WTC11 (cell line): ENCODE results near the gene SLC25A21. TPM values are rescaled to one million over a fixed set of nuclear protein-coding genes. Genes with fewer than 3 reads are reported as not detected.

ENCODE experiments used
- ATAC-seq: fragments of 200-7000 bp; cut with Tn5 transposase; 2 replicates; pipeline ENCODE4 v1.10.0; 2021; ENCODE audit warnings: mild to moderate bottlenecking, moderate library complexity
- CTCF ChIA-PET: fragments of 300-600 bp; sonication (Branson Sonifier 250); formaldehyde crosslinking; loops from one replicate; lab custom pipeline; 2021; ENCODE audit warnings: antibody characterized with exemption; lab: Charles Lee
- POLR2A ChIA-PET: fragments of 350-600 bp; sonication (Branson Sonifier 250); formaldehyde crosslinking; loops from one replicate; lab custom pipeline; 2021; ENCODE audit warnings: antibody characterized with exemption; lab: Charles Lee
- DNase-seq: peaks from one replicate; pipeline ENCODE4 v3.0.0; 2021; ENCODE audit warnings: low spot score
- H3K27ac Mint-ChIP-seq: 2 replicates; pipeline ENCODE4 v1.8.0; 2021; ENCODE audit warnings: mixed read lengths
- H3K27me3 Mint-ChIP-seq: 2 replicates; pipeline ENCODE4 v1.8.0; 2021; ENCODE audit warnings: low read depth, mild to moderate bottlenecking, moderate library complexity, mixed read lengths
- H3K36me3 Mint-ChIP-seq: 2 replicates; pipeline ENCODE4 v1.8.0; 2021; ENCODE audit warnings: mixed read lengths
- H3K4me1 Mint-ChIP-seq: 2 replicates; pipeline ENCODE4 v1.8.0; 2022; ENCODE audit warnings: mixed read lengths
- H3K4me3 Mint-ChIP-seq: 2 replicates; pipeline ENCODE4 v1.8.0; 2021; ENCODE audit warnings: mild to moderate bottlenecking, moderate library complexity, mixed read lengths
- H3K9me3 Mint-ChIP-seq: 2 replicates; pipeline ENCODE4 v1.8.0; 2021; ENCODE audit warnings: mixed read lengths
- ATF1 ChIP-seq: sonication (generic); formaldehyde crosslinking; IDR thresholded peaks from 2 replicates; pipeline ENCODE4 v1.8.1; 2023; ENCODE audit warnings: mild to moderate bottlenecking, moderate library complexity, missing genetic modification reagents
- CBFB ChIP-seq: sonication (generic); formaldehyde crosslinking; IDR thresholded peaks from 2 replicates; pipeline ENCODE4 v1.8.1; 2022; ENCODE audit warnings: mild to moderate bottlenecking, low read depth, missing genetic modification reagents
- ETV6 ChIP-seq: sonication (generic); formaldehyde crosslinking; IDR thresholded peaks from 2 replicates; pipeline ENCODE4 v1.8.1; 2022; ENCODE audit warnings: mild to moderate bottlenecking, missing genetic modification reagents
- FOXJ3 ChIP-seq: sonication (generic); formaldehyde crosslinking; IDR thresholded peaks from 2 replicates; pipeline ENCODE4 v1.9.0; 2021; ENCODE audit warnings: missing genetic modification reagents, mild to moderate bottlenecking, borderline replicate concordance
- NFYB ChIP-seq: sonication (generic); formaldehyde crosslinking; conservative IDR thresholded peaks from 2 replicates; pipeline ENCODE4 v1.8.0; 2022; ENCODE audit warnings: low read depth, missing genetic modification reagents
- NR2C2 ChIP-seq: sonication (generic); formaldehyde crosslinking; IDR thresholded peaks from 2 replicates; pipeline ENCODE4 v1.8.0; 2022; ENCODE audit warnings: mild to moderate bottlenecking, missing genetic modification reagents
- NR3C1 ChIP-seq: sonication (generic); formaldehyde crosslinking; conservative IDR thresholded peaks from 2 replicates; pipeline ENCODE4 v1.8.1; 2023; ENCODE audit warnings: low read depth, mild to moderate bottlenecking, missing genetic modification reagents
- ZNF263 ChIP-seq: sonication (generic); formaldehyde crosslinking; IDR thresholded peaks from 2 replicates; pipeline ENCODE4 v1.8.1; 2022; ENCODE audit warnings: low read depth, mild to moderate bottlenecking, moderate library complexity, missing genetic modification reagents
- ZNF416 ChIP-seq: fragments of 250-450 bp; sonication (Bioruptor Pico); IDR thresholded peaks from 2 replicates; pipeline ENCODE4 v1.9.0; 2021; ENCODE audit warnings: mild to moderate bottlenecking, inconsistent platforms
- total RNA-seq: library from RNA; stranded (reverse); gene quantifications from 3 replicates; pipeline ENCODE4 v1.2.3, GENCODE V29; 2021
- TF ChIP-seq, protein P1 (sequence below): sonication (generic); formaldehyde crosslinking; IDR thresholded peaks from 2 replicates; pipeline ENCODE4 v1.8.0; 2022; ENCODE audit warnings: mild to moderate bottlenecking, missing genetic modification reagents
- TF ChIP-seq, protein P2 (sequence below): sonication (generic); formaldehyde crosslinking; IDR thresholded peaks from 2 replicates; pipeline ENCODE4 v1.8.1; 2023; ENCODE audit warnings: mild to moderate bottlenecking, missing genetic modification reagents
- TF ChIP-seq, protein P3 (sequence below): sonication (generic); formaldehyde crosslinking; IDR thresholded peaks from 2 replicates; pipeline ENCODE4 v1.8.0; 2022; ENCODE audit warnings: mild to moderate bottlenecking, missing genetic modification reagents
- TF ChIP-seq, protein P4 (sequence below): fragments of 250-450 bp; sonication (Bioruptor Pico); IDR thresholded peaks from 2 replicates; pipeline ENCODE4 v1.9.0; 2021; ENCODE audit warnings: mild to moderate bottlenecking
- TF ChIP-seq, protein P5 (sequence below): sonication (generic); formaldehyde crosslinking; IDR thresholded peaks from 2 replicates; pipeline ENCODE4 v1.8.1; 2022; ENCODE audit warnings: mild to moderate bottlenecking, moderate library complexity, missing genetic modification reagents
- TF ChIP-seq, protein P6 (sequence below): sonication (generic); formaldehyde crosslinking; conservative IDR thresholded peaks from 2 replicates; pipeline ENCODE4 v1.8.1; 2023; ENCODE audit warnings: mild to moderate bottlenecking, low read depth, missing genetic modification reagents, moderate library complexity
- TF ChIP-seq, protein P7 (sequence below): fragments of 250-450 bp; sonication (Bioruptor Pico); IDR thresholded peaks from 2 replicates; pipeline ENCODE4 v1.9.0; 2021; ENCODE audit warnings: mild to moderate bottlenecking

SLC25A21 gene
- total RNA-seq, 1 experiment from 2014 or later = 8.2 TPM

DNA sequence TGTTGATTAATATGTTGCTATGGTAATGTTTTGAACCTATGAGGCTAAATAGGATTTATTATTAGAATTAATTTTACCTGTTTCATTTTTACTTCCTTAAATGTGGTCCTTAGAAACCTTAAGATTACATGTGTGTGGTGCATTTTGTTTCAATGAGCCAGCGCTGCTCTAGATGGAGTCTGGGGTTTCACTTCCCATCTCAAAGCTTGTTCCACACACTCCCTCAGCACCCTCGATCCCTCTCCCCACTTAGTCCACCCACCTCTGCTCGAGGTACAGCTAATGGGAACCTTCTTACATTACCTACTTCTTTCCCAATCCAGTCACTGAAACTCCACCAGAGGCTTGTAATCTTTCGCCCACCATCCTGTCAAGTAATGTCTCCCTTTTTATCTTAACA lies 305.5 kb downstream of the SLC25A21 start:
- H3K9me3 Mint-ChIP-seq = no peaks in the 10 kb centered on the region
- POLR2A ChIA-PET = no interaction called here
- ATAC-seq (no peak), DNase-seq (no peak)
- H3K27me3 Mint-ChIP-seq = no peaks in the 10 kb centered on the region
- TF ChIP-seq, protein P1, sequence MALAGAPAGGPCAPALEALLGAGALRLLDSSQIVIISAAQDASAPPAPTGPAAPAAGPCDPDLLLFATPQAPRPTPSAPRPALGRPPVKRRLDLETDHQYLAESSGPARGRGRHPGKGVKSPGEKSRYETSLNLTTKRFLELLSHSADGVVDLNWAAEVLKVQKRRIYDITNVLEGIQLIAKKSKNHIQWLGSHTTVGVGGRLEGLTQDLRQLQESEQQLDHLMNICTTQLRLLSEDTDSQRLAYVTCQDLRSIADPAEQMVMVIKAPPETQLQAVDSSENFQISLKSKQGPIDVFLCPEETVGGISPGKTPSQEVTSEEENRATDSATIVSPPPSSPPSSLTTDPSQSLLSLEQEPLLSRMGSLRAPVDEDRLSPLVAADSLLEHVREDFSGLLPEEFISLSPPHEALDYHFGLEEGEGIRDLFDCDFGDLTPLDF (CRISPR knock-in tag) = no peak
- TF ChIP-seq, protein P2, sequence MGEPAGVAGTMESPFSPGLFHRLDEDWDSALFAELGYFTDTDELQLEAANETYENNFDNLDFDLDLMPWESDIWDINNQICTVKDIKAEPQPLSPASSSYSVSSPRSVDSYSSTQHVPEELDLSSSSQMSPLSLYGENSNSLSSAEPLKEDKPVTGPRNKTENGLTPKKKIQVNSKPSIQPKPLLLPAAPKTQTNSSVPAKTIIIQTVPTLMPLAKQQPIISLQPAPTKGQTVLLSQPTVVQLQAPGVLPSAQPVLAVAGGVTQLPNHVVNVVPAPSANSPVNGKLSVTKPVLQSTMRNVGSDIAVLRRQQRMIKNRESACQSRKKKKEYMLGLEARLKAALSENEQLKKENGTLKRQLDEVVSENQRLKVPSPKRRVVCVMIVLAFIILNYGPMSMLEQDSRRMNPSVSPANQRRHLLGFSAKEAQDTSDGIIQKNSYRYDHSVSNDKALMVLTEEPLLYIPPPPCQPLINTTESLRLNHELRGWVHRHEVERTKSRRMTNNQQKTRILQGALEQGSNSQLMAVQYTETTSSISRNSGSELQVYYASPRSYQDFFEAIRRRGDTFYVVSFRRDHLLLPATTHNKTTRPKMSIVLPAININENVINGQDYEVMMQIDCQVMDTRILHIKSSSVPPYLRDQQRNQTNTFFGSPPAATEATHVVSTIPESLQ (CRISPR knock-in tag) = no peak
- no peak for TF ChIP-seq NR3C1 (CRISPR knock-in tag)
- no peak for TF ChIP-seq NFYB (CRISPR knock-in tag)
- no peak for TF ChIP-seq ETV6 (CRISPR knock-in tag)
- TF ChIP-seq FOXJ3 (CRISPR knock-in tag) = no peak
- TF ChIP-seq, protein P3, sequence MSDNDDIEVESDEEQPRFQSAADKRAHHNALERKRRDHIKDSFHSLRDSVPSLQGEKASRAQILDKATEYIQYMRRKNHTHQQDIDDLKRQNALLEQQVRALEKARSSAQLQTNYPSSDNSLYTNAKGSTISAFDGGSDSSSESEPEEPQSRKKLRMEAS (CRISPR knock-in tag) = no peak
- TF ChIP-seq, protein P4, sequence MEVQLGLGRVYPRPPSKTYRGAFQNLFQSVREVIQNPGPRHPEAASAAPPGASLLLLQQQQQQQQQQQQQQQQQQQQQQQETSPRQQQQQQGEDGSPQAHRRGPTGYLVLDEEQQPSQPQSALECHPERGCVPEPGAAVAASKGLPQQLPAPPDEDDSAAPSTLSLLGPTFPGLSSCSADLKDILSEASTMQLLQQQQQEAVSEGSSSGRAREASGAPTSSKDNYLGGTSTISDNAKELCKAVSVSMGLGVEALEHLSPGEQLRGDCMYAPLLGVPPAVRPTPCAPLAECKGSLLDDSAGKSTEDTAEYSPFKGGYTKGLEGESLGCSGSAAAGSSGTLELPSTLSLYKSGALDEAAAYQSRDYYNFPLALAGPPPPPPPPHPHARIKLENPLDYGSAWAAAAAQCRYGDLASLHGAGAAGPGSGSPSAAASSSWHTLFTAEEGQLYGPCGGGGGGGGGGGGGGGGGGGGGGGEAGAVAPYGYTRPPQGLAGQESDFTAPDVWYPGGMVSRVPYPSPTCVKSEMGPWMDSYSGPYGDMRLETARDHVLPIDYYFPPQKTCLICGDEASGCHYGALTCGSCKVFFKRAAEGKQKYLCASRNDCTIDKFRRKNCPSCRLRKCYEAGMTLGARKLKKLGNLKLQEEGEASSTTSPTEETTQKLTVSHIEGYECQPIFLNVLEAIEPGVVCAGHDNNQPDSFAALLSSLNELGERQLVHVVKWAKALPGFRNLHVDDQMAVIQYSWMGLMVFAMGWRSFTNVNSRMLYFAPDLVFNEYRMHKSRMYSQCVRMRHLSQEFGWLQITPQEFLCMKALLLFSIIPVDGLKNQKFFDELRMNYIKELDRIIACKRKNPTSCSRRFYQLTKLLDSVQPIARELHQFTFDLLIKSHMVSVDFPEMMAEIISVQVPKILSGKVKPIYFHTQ (CRISPR knock-in tag) = no peak
- TF ChIP-seq, protein P5, sequence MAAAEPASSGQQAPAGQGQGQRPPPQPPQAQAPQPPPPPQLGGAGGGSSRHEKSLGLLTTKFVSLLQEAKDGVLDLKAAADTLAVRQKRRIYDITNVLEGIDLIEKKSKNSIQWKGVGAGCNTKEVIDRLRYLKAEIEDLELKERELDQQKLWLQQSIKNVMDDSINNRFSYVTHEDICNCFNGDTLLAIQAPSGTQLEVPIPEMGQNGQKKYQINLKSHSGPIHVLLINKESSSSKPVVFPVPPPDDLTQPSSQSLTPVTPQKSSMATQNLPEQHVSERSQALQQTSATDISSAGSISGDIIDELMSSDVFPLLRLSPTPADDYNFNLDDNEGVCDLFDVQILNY (CRISPR knock-in tag) = no peak
- no peak for TF ChIP-seq CBFB (CRISPR knock-in tag)
- no peak for TF ChIP-seq ZNF263 (CRISPR knock-in tag)
- TF ChIP-seq NR2C2 (CRISPR knock-in tag) = no peak
- TF ChIP-seq, protein P6, sequence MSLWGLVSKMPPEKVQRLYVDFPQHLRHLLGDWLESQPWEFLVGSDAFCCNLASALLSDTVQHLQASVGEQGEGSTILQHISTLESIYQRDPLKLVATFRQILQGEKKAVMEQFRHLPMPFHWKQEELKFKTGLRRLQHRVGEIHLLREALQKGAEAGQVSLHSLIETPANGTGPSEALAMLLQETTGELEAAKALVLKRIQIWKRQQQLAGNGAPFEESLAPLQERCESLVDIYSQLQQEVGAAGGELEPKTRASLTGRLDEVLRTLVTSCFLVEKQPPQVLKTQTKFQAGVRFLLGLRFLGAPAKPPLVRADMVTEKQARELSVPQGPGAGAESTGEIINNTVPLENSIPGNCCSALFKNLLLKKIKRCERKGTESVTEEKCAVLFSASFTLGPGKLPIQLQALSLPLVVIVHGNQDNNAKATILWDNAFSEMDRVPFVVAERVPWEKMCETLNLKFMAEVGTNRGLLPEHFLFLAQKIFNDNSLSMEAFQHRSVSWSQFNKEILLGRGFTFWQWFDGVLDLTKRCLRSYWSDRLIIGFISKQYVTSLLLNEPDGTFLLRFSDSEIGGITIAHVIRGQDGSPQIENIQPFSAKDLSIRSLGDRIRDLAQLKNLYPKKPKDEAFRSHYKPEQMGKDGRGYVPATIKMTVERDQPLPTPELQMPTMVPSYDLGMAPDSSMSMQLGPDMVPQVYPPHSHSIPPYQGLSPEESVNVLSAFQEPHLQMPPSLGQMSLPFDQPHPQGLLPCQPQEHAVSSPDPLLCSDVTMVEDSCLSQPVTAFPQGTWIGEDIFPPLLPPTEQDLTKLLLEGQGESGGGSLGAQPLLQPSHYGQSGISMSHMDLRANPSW (CRISPR knock-in tag) = no peak
- no peak for TF ChIP-seq ATF1 (CRISPR knock-in tag)
- TF ChIP-seq, protein P7, sequence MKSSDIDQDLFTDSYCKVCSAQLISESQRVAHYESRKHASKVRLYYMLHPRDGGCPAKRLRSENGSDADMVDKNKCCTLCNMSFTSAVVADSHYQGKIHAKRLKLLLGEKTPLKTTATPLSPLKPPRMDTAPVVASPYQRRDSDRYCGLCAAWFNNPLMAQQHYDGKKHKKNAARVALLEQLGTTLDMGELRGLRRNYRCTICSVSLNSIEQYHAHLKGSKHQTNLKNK (CRISPR knock-in tag) = no peak
- TF ChIP-seq ZNF416 (CRISPR knock-in tag) = no peak
- peaks cover 6% of the 10 kb centered on the region; the same call in 1 of the 2 replicates for H3K4me1 Mint-ChIP-seq
- no peaks in the 10 kb centered on the region for H3K36me3 Mint-ChIP-seq
- no peak overlapping the region for H3K27ac Mint-ChIP-seq
- CTCF ChIA-PET = no interaction called here
- H3K4me3 Mint-ChIP-seq = no peak overlapping the region
